ENCODE results near the gene ZNF410.

GRCh38 chr14:73843296-73843695 is 43.4 kb upstream of the ZNF410 start:
- TF ChIP-seq CTCF (IDR thresholded peaks at IDR 0.05): no peak
- no peak for TF ChIP-seq POLR2A (IDR thresholded peaks at IDR 0.05)
